GM10847 (cell line): ENCODE results near the gene CNGB1.

Experiments used
- POLR2A ChIP-seq: IDR thresholded peaks from 2 replicates; pipeline ENCODE4 v1.6.1; 2011; ENCODE audit not compliant: insufficient read length; ENCODE audit errors: extremely low read depth

CNGB1 gene

GRCh38 chr16:57986196-57986595 is 15.3 kb upstream of the CNGB1 start:
- no peak for TF ChIP-seq POLR2A

GRCh38 chr16:57985204-57986181 is 14.6 kb upstream of the CNGB1 start:
- no peak for TF ChIP-seq POLR2A

GRCh38 chr16:57984443-57985203 is 13.7 kb upstream of the CNGB1 start:
- TF ChIP-seq POLR2A: no peak

GRCh38 chr16:57982385-57982784 is 11.5 kb upstream of the CNGB1 start:
- no peak for TF ChIP-seq POLR2A

- TF ChIP-seq POLR2A: no peak
Observed at GRCh38 chr16:57981636-57982035, 10.7 kb upstream of the CNGB1 start.

- no peak for TF ChIP-seq POLR2A
Observed at GRCh38 chr16:57979006-57979585, 8.2 kb upstream of the CNGB1 start.

GRCh38 chr16:57977418-57978069 is 6.6 kb upstream of the CNGB1 start:
- TF ChIP-seq POLR2A: no peak

GRCh38 chr16:57976331-57976796 is 5.4 kb upstream of the CNGB1 start:
- TF ChIP-seq POLR2A: no peak

GRCh38 chr16:57972306-57972705 is 1.4 kb upstream of the CNGB1 start:
- TF ChIP-seq POLR2A: no peak

GRCh38 chr16:57971848-57972247 is 920 bp upstream of the CNGB1 start:
- no peak for TF ChIP-seq POLR2A

- no peak for TF ChIP-seq POLR2A
Observed at GRCh38 chr16:57970319-57970718, 609 bp downstream of the CNGB1 start.

- no peak for TF ChIP-seq POLR2A
Observed at GRCh38 chr16:57969451-57970123, 1.3 kb downstream of the CNGB1 start.

- no peak for TF ChIP-seq POLR2A
Observed at GRCh38 chr16:57967916-57968315, 3.0 kb downstream of the CNGB1 start.

- TF ChIP-seq POLR2A: no peak
Observed at GRCh38 chr16:57966986-57967385, 3.9 kb downstream of the CNGB1 start.
